GM12891 (cell line): ENCODE measurements around the gene TCERG1L.

Source experiments
- POLR2A ChIP-seq: IDR thresholded peaks from 2 replicates; pipeline ENCODE4 v1.6.1; 2011; ENCODE audit warnings: low read depth, low read length, control low read depth
- POLR2AphosphoS5 ChIP-seq: IDR thresholded peaks from 2 replicates; pipeline ENCODE4 v1.6.1; 2011; ENCODE audit warnings: low read depth, low read length, control low read depth
- SPI1 ChIP-seq: IDR thresholded peaks from 2 replicates; pipeline ENCODE4 v1.6.1; 2011; ENCODE audit warnings: low read depth, low read length, control low read depth
- TAF1 ChIP-seq: IDR thresholded peaks from 2 replicates; pipeline ENCODE4 v1.6.1; 2011; ENCODE audit warnings: low read depth, low read length, control low read depth

DNA sequence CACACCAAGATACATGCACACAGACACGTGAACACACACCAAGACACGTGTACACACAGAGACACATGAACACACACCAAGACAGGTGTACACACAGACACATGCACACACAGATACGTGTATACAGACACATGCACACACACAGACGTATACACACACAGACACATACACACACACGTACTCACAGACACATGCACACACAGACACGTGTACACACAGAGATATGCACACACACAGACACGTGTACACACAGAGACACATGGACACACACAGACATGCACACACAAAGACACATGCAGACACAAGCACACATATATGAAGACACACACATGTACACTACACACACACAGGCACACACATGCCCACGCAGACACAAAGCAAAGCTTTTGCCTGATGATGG is 134.6 kb downstream of the TCERG1L start:
- TF ChIP-seq POLR2AphosphoS5, result no peak
- TF ChIP-seq SPI1, result no peak
- TF ChIP-seq POLR2A, result no peak
- no peak for TF ChIP-seq TAF1
